HG03378 (cell line): ENCODE measurements around the gene ADAMTS2.

Experiments
- ATAC-seq: cut with Tn5 transposase; IDR thresholded peaks from one replicate; pipeline ENCODE4 v1.9.1; 2021; ENCODE audit warnings: mild to moderate bottlenecking, moderate library complexity; ENCODE audit not compliant: unreplicated experiment

The ADAMTS2 gene

GRCh38 chr5:179373101-179373934, 28.1 kb upstream of the ADAMTS2 start:
- ATAC-seq, result no peak

GRCh38 chr5:179371681-179372680, 26.7 kb upstream of the ADAMTS2 start:
- no peak for ATAC-seq

- ATAC-seq, result no peak
Measured at GRCh38 chr5:179371121-179371510, 25.9 kb upstream of the ADAMTS2 start.

GRCh38 chr5:179370490-179371120, 25.3 kb upstream of the ADAMTS2 start:
- no peak for ATAC-seq

GRCh38 chr5:179369530-179369884, 24.2 kb upstream of the ADAMTS2 start:
- ATAC-seq, result no peak

- ATAC-seq, result no peak
Measured at GRCh38 chr5:179368806-179369529, 23.7 kb upstream of the ADAMTS2 start.

GRCh38 chr5:179368126-179368805, 23.0 kb upstream of the ADAMTS2 start:
- ATAC-seq, result no peak

GRCh38 chr5:179367491-179367890, 22.2 kb upstream of the ADAMTS2 start:
- ATAC-seq, result no peak

GRCh38 chr5:179362355-179362754, 17.1 kb upstream of the ADAMTS2 start:
- no peak for ATAC-seq

- ATAC-seq, result no peak
Measured at GRCh38 chr5:179361037-179361603, 15.9 kb upstream of the ADAMTS2 start.

- no peak for ATAC-seq
Measured at GRCh38 chr5:179357031-179357430, 11.8 kb upstream of the ADAMTS2 start.

GRCh38 chr5:179355976-179356974, 11.0 kb upstream of the ADAMTS2 start:
- no peak for ATAC-seq

GRCh38 chr5:179354305-179354882, 9.1 kb upstream of the ADAMTS2 start:
- ATAC-seq, result no peak

GRCh38 chr5:179348843-179349242, 3.6 kb upstream of the ADAMTS2 start:
- ATAC-seq, result no peak

- ATAC-seq, result no peak
Measured at GRCh38 chr5:179348011-179348530, 2.8 kb upstream of the ADAMTS2 start.

- no peak for ATAC-seq
Measured at GRCh38 chr5:179347581-179347980, 2.3 kb upstream of the ADAMTS2 start.

GRCh38 chr5:179346875-179347274, 1.6 kb upstream of the ADAMTS2 start:
- no peak for ATAC-seq

GRCh38 chr5:179346401-179346800, 1.1 kb upstream of the ADAMTS2 start:
- ATAC-seq, result no peak
